Uterus (tissue), 2 donors: ENCODE results near the gene MARCHF9.

Experiments used
- POLR2A ChIP-seq, 2 donors: fragments of 450-650 bp; IDR thresholded peaks; one replicate each; pipeline ENCODE4 v1.6.1; 2016; ENCODE audit warnings: antibody characterized with exemption in 2 of 2, mild to moderate bottlenecking in 1 of 2, moderate library complexity in 1 of 2
- TF ChIP-seq, protein P1 (sequence below), 4 experiments: fragments of 200-600 bp in 2 of 4; fragments of 450-650 bp in 2 of 4; sonication (generic) in 2 of 4; IDR thresholded peaks; one replicate each; pipeline ENCODE4 v1.5.1; 2016 to 2019; ENCODE audit warnings: antibody characterized with exemption in 4 of 4, mild to moderate bottlenecking in 2 of 4, moderate library complexity in 1 of 4

GRCh38 chr12:57755194-57755453 lies 221 bp downstream of the MARCHF9 start:
- TF ChIP-seq, protein P1, sequence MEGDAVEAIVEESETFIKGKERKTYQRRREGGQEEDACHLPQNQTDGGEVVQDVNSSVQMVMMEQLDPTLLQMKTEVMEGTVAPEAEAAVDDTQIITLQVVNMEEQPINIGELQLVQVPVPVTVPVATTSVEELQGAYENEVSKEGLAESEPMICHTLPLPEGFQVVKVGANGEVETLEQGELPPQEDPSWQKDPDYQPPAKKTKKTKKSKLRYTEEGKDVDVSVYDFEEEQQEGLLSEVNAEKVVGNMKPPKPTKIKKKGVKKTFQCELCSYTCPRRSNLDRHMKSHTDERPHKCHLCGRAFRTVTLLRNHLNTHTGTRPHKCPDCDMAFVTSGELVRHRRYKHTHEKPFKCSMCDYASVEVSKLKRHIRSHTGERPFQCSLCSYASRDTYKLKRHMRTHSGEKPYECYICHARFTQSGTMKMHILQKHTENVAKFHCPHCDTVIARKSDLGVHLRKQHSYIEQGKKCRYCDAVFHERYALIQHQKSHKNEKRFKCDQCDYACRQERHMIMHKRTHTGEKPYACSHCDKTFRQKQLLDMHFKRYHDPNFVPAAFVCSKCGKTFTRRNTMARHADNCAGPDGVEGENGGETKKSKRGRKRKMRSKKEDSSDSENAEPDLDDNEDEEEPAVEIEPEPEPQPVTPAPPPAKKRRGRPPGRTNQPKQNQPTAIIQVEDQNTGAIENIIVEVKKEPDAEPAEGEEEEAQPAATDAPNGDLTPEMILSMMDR (IDR thresholded peaks at IDR 0.05) = no peak
- no peak for TF ChIP-seq POLR2A (IDR thresholded peaks at IDR 0.05)
